HG03432 (cell line): ENCODE measurements around the gene FSTL4.

ENCODE experiments used
- ATAC-seq: cut with Tn5 transposase; IDR thresholded peaks from one replicate; pipeline ENCODE4 v1.9.1; 2021; ENCODE audit warnings: mild to moderate bottlenecking, moderate library complexity; ENCODE audit not compliant: unreplicated experiment

The FSTL4 gene

DNA sequence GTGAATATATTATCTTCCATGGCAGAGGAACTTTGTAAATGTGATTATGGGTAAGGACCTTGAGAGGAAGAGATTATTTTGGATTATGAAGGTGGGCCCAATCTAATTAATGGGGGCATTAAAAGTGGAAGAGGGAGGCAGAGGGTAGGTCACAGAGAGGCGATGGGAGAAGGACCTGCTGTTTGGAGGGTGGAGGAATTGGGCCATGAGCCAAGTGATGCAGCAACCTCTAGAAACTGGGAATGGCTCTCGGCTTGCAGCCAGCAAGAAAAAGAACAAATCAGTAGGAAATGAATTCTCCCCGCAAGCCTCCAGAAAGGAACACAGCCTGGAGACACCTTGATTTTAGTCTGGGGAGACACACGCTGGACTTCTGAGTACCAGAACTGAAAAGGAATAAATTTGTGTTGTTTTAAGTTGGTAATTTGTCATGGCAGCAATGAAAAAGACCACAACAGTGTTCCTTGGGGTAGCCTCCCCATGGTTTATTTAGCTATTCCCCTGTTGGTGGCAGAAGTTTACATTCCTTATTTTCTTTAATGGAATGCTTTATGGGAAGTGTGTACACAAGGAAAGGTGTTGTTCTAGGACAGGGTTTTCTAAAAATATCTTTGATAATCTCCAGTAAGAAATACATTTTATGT lies 456.9 kb downstream of the FSTL4 start:
- no peak for ATAC-seq

DNA sequence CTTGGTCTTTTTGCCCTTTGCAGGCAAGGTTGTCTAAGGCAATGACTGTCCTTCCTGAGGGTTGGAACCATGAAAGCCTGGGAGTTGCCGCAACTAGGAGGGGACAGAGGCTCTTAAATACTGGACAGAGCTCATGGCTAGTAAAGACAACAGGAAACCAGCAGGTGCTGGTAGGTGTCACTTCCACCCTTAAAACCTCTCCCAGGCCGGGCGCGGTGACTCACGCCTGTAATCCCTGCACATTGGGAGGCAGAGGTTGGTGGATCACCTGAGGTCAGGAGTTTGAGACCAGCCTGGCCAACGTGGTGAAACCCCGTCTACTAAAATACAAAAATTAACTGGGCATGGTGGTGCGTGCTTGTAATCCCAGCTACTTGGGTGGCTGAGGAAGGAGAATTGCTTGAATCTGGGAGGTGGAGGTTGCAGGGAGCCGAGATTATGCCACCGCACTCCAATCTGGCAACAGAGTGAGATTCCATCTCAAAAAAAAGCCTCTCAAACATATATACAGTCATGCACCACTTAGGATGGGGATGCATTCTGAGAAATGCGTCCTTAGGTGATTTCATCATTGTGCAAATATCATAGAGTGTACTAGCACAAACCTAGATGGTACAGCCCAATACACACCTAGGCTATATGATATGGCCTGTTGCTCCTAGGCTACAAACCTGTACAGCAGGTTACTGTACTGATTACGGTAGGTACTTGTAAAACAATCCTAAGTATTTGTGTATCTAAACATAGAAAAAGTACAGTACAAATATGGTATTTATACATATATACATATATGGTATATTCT lies 457.9 kb downstream of the FSTL4 start:
- no peak for ATAC-seq

DNA sequence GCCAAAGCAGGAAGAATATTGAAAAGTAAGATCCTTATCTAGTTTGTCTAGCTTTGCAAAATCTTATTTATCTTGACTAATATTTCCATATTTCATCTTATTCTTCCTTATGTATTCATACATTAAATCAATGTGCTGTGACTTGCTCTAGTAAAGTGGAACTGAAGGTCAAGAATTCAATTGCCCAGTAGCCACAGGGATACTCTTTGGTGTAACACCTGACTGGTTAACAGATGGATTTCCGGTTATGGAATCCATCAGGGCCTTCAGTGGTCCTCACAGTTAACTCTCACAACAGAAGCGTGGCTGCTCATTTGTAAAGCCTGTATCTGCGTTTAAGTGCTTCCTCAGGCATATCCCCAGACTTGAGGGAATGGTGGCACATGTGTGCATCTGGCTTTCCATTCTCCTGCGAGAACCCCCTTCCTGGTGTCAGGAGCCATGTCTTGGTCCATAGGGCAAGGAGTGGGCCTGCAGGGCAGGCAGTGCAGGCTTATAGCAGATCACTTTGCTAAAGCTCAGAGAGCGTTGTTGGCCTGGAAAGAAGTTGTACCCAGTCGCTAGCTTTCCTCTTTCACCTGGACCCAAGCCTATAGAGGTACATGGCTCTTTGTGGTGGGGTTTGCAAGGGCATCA lies 461.3 kb downstream of the FSTL4 start:
- ATAC-seq, result no peak

DNA sequence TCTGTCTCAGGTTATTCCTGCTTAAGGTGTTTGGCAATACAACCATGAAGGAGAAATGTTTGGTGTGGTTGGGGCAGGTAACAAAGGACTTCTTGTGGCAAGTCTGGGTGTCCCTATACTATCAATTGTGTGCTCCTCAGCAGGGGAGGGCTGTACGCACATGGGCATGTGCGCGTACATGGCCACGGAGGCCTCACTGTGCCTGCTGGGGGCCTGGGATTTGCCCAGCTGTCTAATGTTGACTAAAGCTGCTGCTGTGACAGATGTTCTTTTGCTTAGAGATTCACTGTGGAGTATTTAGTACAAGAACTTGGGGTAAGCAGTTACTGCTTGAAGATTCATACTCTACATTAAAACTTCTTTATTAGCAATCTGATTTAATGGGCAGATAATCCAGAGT lies 463.0 kb downstream of the FSTL4 start:
- ATAC-seq, result no peak

DNA sequence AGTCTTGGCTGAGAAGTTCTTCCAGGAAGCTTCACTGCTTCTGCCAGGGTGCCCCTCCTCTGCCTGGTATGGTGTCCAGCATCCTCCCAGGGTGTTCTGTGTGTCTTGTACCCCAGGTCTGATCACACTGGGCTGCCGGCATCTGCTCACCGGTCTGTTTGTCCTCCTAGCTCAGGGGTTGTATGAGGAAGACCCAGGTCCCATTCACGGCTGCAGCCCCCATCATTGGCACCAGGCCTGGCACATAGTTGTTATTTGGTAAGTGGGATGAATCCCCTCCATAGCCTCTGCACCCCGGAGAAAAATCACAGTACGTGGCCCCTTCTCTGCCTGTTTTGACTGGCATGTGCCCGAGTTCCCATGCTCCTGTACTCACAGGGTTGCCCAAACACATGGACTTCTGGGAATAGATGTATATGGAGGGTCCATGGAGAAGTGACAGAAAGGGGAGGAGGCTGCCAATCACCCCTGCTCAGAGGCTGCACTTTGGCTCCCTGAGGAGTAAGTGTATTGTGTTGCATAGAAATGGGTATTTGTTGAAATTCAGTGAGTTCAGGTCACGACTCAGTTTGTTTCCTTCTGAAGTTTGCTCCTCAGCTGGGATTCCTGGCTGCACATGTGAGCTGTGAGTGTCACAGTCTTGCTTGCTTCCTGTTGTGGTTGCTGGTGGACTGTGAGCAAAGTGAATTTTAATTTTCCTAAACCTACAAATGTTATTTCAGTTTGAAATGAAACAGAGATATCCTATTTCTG lies 464.4 kb downstream of the FSTL4 start:
- ATAC-seq, result no peak

DNA sequence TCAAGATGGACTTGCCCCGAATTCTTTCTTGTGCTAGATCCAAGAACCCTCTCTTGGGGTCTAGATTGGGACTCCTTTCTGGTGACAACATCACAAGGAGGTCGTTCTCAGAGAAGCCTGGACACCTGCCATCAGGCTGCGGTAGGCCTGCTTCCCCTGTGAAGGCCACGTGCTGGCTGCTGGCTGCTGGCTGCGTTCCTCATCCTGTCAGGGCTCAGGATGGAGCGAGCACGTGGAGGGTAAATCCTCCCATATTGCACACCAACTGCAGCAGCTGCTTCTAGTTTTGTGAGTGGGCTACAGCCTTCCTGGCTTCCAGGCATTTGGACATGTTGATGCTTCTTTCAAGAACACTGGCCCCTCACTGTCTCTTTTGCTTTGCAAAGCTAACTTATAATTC lies 464.9 kb downstream of the FSTL4 start:
- ATAC-seq, result no peak
